HG03520 (cell line): Measurements from ENCODE around the gene RIPK1.
"Not testable (repeated sequence)": the region's sequence is repeated elsewhere in the genome, so short reads cannot be mapped to it uniquely, and the experiment has no call there.

ENCODE experiments used
- ATAC-seq: cut with Tn5 transposase; IDR thresholded peaks from one replicate; pipeline ENCODE4 v1.9.1; 2021; ENCODE audit warnings: mild to moderate bottlenecking, moderate library complexity; ENCODE audit not compliant: unreplicated experiment

The RIPK1 gene

GRCh38 chr6:3045369-3045768 lies 22.9 kb upstream of the RIPK1 start:
- ATAC-seq, result no peak

- no peak for ATAC-seq
These were observed 22.5 kb upstream of the RIPK1 start for GRCh38 chr6:3045777-3046176.

DNA sequence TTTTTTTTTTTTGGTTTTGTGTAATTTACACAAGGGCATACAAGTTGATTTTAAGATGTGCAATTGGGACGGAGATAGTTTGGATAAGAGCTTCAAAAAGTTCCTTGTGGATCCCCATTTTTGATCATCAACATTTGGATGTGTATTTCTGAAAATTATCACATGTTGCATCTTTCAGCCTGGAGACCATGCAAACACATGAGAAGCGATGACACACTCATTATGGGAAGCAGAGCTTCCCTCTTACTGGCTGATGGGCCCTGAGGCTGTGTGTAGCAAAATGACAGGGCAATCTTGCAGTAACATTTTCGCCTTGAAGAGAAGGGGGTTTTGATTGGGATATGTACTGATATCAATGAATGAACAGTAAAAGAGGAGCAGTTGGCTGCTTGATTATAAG lies 22.0 kb upstream of the RIPK1 start:
- no peak for ATAC-seq

DNA sequence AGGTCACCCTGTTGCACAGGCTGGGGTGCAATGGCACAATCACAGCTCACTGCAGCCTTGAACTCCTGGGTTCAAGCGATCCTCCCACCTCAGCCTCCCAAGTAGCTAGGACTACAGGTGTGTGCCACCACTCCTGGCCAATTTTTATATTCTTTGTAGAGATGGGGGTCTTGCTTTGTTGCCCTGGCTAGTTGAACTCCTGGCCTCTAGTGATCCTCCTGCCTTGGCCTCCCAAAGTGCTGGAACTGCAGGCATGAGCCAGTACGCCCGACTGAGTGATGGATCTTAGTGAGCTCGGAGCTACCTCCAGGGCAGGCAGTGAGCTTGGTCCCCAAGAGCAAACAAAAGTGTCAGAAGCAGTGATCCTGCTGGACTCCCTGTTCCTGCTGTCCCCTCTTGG lies 20.3 kb upstream of the RIPK1 start:
- not testable (repeated sequence) for ATAC-seq

GRCh38 chr6:3052481-3053230 lies 15.6 kb upstream of the RIPK1 start:
- ATAC-seq, result no peak

DNA sequence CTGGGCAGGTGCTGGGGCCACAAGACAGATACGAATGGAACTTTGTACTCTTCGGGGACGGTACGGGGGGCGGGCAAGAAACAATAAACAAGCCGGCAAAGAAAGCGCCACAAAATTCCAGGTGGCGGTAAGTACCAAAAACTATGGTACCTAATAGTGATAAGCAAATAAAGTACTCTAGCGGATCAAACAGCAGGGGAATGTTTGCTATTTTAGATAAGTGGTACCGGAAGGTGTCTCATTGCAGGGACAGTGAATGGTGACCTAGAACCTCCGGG lies 15.1 kb upstream of the RIPK1 start:
- ATAC-seq, result no peak

- not testable (repeated sequence) for ATAC-seq
These were observed 13.8 kb upstream of the RIPK1 start for GRCh38 chr6:3054229-3055157.

- ATAC-seq, result not testable (repeated sequence)
These were observed 13.2 kb upstream of the RIPK1 start for GRCh38 chr6:3055158-3055499.

- no peak for ATAC-seq
These were observed 11.1 kb upstream of the RIPK1 start for GRCh38 chr6:3057063-3057770.

- no peak for ATAC-seq
These were observed 9.3 kb upstream of the RIPK1 start for GRCh38 chr6:3058957-3059356.

DNA sequence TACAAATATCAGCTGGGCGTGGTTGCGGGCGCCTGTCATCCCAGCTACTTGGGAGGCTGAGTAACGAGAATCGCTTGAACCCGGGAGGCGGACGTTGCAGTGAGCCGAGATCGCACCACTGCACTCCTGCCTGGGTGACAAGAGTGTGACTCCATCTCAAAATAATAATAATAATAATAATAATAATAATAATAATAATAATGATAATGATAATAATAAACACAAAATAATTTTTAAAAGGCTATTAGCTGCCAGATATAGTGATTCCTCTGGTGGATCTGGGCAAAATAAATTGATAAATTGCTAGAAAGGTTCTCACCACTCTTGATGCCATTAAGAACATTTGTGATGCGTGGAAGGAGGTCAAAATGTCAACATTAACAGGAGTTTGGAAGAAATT lies 8.2 kb upstream of the RIPK1 start:
- ATAC-seq, result not testable (repeated sequence)

DNA sequence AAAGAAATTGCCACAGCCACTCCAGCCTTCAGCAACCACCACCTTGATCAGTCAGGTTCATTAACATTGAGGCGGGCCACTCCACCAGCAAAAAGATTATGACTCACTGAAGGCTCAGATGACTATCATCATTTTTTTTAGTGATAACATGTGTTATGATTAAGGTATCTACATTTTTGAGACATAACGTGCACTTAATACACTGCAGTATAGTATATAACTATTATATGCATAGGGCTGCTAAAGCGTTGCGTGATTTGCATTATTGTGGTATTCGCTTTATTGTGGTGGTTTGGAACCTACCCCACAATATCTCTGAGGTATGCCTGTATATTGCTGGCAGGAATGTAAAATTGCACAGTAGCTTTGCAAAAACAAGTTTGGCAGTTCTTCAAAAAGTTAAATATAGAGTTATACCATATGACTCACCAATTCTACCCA lies 6.8 kb upstream of the RIPK1 start:
- ATAC-seq, result no peak

DNA sequence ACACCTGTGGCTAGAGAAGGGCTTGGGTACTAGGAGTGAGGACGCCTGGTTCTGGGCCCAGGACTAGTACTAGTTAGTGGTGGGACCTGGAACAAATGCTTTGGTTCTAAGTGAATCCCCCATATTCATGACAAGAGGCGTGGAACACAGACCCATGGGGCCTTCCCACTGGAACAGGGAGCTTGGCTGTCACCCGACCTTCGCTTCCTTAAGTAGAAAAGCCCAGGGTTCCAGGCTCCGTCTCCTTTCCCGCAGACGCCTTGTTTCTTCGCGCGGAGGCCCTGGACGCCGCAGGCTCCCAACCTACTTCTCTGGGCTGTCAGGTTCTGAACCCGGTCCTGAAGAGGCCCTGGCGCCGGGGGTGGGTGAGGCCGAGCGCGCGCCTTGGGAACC lies 5.0 kb upstream of the RIPK1 start:
- not testable (repeated sequence) for ATAC-seq

DNA sequence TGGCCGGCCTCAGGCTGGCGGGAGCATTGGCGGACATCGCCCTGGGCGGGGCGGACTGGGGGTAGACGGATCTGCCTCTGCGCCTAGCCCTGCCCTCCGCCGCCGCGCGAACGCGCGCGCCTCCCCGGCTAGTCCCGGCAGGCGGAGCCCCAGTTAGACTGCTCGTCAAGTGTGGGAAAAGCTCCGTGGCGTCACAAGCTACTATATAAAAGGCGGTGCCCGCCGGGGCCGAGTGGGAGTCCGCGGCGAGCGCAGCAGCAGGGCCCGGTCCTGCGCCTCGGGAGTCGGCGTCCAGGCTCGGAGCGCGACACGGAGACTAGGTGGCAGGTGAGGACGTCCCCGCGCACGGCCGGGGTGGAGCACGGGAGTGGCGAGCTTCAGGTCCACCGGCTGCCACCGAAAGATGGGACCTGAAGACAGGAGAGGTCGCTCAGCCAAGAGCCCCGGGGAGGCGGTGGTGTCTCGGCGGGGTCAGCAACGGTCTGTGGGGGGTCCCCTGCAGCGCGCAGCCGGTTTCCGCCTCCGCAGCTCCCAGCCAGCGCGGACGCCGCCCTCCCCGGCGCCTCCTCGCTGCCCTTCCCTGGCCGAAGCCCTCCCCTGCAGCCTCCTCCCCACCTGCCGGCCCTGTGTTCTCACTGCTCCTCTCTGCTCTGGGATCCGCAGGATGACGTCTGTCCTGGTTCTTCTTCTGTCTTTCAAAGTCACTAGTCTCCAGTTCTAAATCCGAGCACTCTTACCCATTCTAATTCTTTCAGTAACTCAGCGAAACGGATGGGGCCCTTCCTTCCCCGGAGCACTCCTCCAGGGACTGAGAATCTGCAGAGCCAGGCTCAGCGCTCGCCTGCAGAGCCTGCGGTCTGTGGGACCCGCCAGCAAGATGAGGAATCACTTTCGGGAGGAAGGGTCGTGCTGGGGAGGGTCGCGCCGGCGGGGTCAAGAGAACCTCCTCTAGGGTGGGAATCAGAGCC lies 4.3 kb upstream of the RIPK1 start:
- peak; percentile 46 for ATAC-seq

DNA sequence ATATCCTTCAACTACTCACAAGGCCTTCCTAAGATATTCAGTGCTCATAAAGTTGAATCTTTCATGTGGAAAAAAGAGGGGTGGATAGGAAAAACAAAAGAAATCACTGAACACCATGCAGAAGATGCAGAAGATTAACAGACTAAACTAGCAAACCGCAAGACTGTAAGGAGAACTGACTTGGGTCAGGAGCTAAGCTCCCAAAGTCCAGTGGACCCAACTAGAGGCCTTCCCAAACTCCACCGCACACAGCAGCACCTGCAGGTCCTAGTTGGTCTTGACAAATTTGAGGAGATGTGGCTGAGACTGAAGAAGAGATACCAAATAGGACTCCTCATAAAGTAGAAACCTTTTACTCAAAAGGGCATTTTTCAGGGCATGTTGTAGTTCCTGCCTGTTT lies 3.3 kb downstream of the RIPK1 start:
- ATAC-seq, result no peak

- ATAC-seq, result no peak
These were observed 4.5 kb downstream of the RIPK1 start for GRCh38 chr6:3072798-3073197.

DNA sequence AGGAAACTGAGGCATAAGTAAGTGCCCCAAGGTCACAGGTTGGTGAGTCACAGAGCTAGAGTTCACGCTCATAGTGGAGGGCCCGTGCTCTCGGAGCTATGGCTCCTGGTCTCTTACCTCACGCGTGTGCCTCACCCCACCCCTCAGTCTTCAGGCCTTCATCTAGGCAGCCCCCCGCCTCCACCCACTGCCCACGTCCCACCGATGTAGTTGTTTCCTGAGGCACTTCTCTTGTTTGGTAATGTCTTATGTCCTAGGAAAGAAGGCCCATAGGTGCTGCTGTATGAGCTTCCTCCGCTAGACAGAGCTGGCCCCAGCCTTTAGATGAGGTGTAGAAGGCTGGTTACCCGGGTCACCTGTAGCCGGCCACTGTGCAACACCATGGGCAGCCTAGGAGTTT lies 5.1 kb downstream of the RIPK1 start:
- ATAC-seq, result no peak

DNA sequence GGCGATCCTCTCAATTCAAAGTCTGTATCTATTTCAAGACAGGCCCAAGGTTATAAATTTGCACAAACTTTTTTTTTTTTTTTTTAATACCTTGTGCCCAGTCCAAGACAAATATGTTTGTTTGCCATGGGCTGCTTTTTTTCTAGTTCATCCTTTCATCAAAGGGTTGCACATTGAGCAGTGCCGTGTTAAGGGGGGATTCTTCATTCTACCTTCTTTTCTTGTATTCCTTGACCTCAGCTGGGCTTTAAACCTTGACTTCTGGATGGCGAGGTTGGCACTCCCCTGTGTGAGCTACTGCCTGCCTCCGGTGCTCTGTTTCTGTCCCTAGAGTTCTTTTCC lies 7.4 kb downstream of the RIPK1 start:
- ATAC-seq, result no peak

- ATAC-seq, result no peak
These were observed 8.0 kb downstream of the RIPK1 start for GRCh38 chr6:3076320-3076719.

DNA sequence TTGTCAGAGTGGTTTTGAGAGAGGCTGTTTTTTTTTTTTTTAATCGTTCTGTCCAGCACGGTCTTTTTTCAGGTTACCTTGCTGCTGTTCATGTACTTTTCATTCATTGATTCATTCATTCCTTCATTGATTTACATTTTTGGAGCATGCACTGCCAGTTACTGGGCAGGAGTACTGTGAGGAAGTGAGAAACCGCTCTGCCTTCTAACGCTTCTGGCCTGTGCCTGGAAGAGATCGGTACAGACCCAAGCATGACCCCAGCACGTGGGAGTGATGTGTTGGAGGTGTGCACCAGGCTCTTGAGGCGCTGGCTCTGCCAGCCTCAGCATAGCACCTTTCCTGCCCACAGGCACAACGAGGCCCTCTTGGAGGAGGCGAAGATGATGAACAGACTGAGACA lies 9.1 kb downstream of the RIPK1 start:
- ATAC-seq, result no peak

GRCh38 chr6:3078952-3079351 lies 10.7 kb downstream of the RIPK1 start:
- not testable (repeated sequence) for ATAC-seq
